NCI-H2081 (cell line): ENCODE measurements around the gene MON2.
A peak's percentile ranks its signal among the peaks of the same experiment; 100 is the strongest.
"Not testable (repeated sequence)": the region's sequence is repeated elsewhere in the genome, so short reads cannot be mapped to it uniquely, and the experiment has no call there.

Experiments
- DNase-seq, 2 experiments: peaks; one replicate each; lab custom pipeline; 2025; lab: John Stamatoyannopoulos, UW

The MON2 gene

GRCh38 chr12:62466594-62467491 lies at the start of gene MON2:
TSS of gene MON2 (plus strand) at chr12:62466826. CDS start at chr12:62467208, 382 bp downstream.
- DNase-seq, result peak; percentile 75 to 89

GRCh38 chr12:62426089-62426488 lies 40.5 kb upstream of the MON2 start:
- no peak for DNase-seq

- DNase-seq, result no peak
These were observed 37.2 kb upstream of the MON2 start for GRCh38 chr12:62429457-62429856.

- no peak for DNase-seq
These were observed 31.9 kb upstream of the MON2 start for GRCh38 chr12:62434494-62435302.

- no peak for DNase-seq
These were observed 31.1 kb upstream of the MON2 start for GRCh38 chr12:62435303-62436163.

GRCh38 chr12:62436164-62436503 lies 30.5 kb upstream of the MON2 start:
- no peak for DNase-seq

GRCh38 chr12:62438098-62438692 lies 28.4 kb upstream of the MON2 start:
- peak; percentile 38 to 58 for DNase-seq

GRCh38 chr12:62446754-62447452 lies 19.7 kb upstream of the MON2 start:
- no peak for DNase-seq

- no peak for DNase-seq
These were observed 18.2 kb upstream of the MON2 start for GRCh38 chr12:62448436-62448835.

GRCh38 chr12:62455429-62455828 lies 11.2 kb upstream of the MON2 start:
- not testable (repeated sequence) for DNase-seq

- DNase-seq, result no peak
These were observed 8.0 kb upstream of the MON2 start for GRCh38 chr12:62458626-62459025.

- no peak for DNase-seq
These were observed 6.7 kb upstream of the MON2 start for GRCh38 chr12:62459976-62460375.

- DNase-seq, result not testable (repeated sequence)
These were observed 5.3 kb upstream of the MON2 start for GRCh38 chr12:62461171-62461837.

- not testable (repeated sequence) for DNase-seq
These were observed 3.4 kb upstream of the MON2 start for GRCh38 chr12:62463252-62463651.

- DNase-seq, result no peak
These were observed 520 bp upstream of the MON2 start for GRCh38 chr12:62466018-62466593.

- no peak for DNase-seq
These were observed 1.8 kb downstream of the MON2 start for GRCh38 chr12:62468397-62468796.

GRCh38 chr12:62468935-62469334 lies 2.3 kb downstream of the MON2 start:
- no peak for DNase-seq

- DNase-seq, result no peak
These were observed 3.1 kb downstream of the MON2 start for GRCh38 chr12:62469704-62470103.

GRCh38 chr12:62471734-62472133 lies 5.1 kb downstream of the MON2 start:
- no peak for DNase-seq

GRCh38 chr12:62472472-62472871 lies 5.8 kb downstream of the MON2 start:
- peak in 1 of 2 experiments; percentile 11 for DNase-seq
